ENCODE results near the gene SLC6A2.
"Not testable (repeated sequence)": the region's sequence is repeated elsewhere in the genome, so short reads cannot be mapped to it uniquely, and the experiment has no call there.

The SLC6A2 gene

DNA sequence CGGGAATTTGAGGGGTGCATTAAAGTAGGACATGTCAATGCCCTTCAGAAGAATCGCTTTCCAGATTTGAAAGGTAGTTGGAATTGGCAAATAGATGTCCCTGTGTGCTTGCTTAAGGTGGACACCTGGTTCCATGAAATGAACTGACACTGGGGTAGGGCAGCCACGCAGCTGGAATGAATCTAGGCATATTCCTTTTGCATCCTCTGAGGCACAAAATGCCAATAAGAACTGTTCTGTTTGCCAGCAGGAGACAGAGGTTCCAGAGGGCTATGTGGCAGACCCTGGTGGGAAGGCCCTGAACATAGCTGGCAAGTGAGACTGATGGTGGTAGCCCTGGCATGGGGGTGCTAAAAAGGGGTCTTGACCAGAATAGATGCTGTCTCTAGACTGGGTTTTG lies 61.5 kb downstream of the SLC6A2 start:
- DNase-seq = no peak

DNA sequence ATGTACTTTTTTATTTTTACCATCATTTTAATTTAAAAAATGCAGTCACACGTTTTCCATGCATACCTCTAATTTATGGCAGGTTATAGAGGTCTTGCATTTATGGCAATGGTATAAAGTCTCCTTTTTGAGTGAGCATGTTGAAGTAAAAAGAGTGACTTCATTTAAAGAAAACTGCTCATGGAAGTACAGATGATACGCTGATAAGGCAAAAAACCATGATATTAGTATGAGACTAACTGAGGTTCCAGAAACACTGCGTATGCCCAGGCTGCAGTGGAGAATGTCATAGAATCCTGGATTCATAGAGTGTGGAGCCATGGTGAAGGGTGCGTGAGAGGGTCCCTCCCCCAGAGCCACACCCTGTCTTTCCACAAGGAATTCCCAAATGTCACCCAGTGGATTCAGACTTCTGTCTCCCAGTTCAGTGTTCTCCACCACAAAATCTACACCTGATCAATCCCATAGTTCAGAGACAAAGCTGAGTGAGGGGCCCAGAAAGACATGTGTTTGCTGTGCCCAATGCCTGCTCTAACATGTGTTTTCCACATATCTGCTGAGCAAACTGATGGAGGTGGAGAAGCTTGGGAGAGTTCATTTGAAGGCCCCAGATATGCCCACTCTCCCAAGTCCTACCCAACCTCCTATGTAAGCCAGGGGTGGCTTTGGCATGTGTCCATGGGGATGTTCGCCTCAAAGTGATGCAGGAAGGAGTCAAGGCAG lies 69.4 kb downstream of the SLC6A2 start:
- no peak for DNase-seq

DNA sequence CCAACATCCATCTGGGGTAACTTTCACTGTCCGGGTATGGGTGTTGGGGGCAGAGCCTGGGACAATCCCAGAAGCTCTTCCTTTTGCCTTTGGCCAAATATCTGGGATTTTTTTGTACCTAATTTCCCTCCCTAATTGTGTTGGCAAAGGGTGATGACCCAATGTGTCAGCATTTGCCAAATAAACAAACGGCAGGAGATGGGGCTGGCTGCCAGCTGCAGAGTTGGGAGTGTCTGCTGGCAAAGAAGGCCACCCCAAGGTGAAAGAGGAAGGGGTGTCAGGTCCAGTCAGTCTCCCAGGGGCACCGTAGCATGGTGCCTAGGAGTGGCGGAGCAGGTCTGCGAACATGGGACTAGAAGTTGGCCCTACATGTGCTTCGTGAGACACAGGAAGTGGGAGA lies 73.0 kb downstream of the SLC6A2 start:
- no peak for DNase-seq

DNA sequence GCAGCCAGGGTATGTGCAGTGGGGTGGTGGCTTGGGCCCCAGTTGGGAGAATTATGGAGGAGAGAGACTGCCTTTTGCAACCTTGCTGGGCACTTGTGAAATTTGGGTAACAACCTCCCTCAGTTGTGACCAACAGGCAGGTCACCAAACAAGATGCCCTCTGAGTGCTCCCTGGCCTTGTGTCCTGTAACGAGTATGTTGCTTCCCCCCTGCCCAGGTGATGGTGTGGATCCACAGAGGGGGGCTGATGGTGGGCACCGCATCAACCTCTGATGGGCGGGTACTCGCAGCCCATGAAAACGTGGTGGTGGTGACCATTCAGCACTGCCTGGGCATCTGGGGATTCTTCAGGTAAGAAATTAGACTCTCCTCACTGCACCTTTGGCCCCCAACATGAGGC lies 74.3 kb downstream of the SLC6A2 start:
- no peak for DNase-seq

DNA sequence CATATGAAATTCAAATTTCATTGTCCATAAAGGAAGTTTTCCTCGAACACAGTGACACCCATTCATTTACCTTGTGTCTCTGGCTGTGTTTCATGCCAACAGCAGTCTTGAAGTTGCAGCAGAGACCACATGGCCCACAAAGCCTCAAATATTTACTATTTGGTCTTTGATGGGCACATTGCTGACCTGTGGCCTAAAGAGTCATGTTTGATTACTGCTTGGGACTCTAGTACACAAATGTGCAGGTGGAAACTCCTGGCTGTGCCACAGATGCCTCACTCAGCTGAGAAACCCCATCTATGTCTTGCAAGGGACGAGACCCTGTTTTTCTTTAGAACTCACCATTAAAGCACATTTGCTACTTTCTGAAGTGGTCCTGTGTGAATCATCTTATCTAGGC lies 76.7 kb downstream of the SLC6A2 start:
- no peak for DNase-seq

DNA sequence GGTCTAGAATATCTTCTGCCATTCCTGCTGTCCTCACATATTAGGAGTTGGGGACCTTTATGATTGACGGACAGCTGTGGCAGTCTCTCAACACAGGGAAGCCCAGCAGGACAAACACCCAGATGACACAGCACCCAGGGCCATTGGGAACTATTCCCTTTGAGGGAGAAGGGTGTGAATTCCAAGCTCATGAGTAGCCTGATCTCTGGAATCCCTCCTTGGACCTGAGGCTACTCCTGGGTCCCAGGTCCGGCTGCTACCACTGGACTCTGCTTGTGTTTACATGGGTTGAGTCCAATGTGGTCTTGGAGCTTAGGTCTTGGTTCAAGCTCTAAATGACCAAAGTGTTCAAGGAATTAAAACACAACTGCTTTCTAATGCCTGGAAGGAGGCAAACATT lies 78.9 kb downstream of the SLC6A2 start:
- no peak for DNase-seq

DNA sequence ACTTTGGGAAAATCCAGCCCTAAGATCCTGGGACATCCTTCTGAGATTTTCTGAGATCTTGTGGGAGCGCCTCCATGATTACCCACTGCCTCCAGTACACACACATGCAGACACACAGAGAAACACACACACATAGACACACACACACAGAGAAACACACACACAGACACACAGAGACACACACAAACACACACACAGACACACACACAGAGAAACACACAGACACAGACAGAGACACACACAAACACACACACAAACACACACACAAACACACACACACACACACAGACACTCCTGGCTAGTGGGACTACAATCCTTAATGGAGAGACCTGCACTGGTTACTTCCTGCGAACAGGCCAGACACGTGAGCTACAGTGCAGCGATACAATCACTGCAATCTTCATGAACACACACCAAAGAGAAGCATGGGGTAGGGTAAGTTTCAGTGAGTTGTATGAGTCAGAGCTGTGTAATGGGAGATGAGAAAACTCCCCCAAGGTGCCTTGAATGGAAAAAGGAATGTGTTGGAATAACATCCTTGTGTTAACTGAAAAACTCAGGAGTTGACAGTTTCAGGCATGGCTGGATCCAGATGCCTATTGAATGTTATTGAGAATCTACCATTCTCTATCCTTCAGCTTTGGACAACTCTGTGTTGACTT lies 79.5 kb downstream of the SLC6A2 start:
- DNase-seq = no peak

DNA sequence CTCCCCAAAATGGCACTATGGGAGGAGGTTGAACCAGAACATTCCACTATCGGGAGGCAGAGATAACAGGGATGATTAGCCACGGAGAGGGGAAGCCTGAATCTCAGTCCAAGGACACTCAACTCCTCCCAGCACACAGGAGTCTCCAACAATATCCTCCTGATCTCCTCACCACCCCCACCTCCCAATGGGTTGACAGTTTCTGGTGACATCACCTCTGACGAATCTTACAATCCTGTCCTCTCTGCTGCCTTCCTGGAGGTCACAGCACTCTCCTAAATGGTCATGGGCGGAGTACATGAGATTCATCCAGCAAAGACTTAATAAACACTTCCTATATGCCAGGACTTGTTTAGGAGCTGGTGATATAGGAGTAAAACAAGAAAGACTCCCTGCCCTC lies 80.9 kb downstream of the SLC6A2 start:
- no peak for DNase-seq

DNA sequence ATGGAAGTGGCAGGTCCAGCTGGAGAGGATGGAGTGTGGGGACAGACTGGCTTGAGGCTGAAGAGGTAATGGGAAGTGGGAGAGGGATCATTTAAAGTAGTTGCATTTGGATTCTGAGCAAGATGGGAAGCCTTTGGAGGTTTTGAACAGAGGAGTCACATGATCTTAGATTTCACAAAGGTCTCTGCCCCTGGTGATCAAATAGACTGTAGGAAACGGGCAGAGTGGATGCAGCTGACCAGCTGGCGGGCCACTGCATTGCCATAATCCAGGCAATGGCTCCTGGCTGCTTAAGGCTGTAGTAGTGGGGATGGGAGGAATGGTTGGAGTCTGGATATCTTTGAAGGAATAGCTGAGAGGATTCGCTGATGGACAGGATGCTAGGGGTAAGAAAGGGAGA lies 81.5 kb downstream of the SLC6A2 start:
- no peak for DNase-seq

DNA sequence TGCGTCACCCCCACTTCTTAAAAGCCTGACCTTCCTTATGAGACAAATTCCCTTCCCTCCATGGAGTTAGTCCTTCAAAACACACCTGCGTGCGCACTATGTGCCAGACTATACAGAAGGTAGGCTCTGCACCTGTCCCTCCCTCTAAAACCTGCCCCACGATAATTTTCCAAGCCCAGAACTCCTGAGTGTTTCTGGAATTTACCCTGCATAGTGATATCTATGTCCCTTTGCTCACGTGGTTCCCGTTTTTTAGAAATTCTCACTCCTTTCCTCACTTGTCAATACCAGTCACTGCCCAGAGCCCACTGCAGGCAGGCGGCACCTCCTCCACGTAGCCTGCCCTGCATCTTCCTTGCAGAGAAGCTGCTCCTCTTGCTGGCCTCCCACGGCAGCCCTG lies 82.2 kb downstream of the SLC6A2 start:
- DNase-seq = no peak

DNA sequence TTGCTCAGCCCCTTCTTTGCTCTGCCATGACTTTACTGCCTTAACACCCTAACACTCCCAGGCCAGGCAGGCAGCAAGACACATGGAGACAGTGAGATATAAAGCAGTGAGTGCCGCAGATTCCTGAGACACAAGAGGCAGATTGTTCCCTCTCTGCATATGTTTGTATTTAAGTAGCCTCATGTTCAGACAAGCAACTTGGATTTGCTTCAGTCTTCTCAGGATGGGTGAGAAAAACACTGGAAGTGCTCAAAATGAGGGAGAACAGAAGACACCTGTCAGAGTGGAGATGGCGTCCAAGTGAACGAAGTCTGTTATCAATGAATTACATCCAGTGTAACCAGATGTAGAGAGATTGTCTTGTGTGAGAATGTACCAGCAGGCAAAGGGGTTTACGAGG lies 90.3 kb downstream of the SLC6A2 start:
- DNase-seq = no peak

DNA sequence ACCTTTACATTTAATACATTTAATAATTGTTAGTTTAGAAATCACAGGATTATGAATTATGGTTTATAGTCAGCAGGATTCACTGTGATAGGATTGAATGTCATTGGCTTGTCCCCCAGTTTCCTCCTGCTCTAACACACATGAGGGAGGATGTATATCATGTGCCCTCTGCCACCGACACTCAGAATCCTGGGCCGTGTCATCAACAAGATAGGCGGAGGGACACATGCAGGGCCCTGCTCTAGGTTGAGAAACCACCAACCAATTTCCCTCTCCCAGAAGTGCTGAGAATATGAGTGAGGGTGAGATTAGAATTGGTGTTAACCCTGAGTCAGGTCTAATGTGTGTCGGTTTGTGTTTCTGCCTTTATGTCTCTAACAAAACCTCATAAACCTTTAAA lies 92.0 kb downstream of the SLC6A2 start:
- DNase-seq = no peak

DNA sequence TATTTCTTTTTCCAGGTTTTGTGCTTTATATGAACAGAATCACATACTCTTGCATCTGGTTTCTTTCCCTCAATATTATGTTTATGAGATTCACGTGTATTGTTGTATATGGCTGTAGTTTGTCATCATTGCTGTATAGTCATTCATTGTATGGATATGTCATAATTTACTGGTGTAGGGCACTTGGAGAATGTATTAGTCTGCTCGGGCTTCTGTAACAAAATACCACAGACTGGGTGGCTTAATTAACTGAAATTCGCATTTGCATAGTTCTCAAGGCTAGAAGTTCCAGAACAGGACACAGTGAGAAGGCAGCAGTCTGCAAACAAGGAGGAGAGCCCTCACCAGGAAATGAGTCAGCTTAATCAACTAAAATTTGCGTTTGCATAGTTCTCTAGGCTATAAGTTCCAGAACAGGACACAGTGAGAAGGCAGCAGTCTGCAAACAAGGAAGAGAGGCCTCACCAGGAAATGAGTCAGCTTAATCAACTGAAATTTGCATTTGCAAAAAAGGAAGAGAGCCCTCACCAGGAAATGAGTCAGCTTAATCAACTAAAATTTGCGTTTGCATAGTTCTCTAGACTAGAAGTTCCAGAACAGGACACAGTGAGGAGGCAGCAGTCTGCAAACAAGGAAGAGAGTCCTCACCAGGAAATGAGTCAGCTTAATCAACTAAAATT lies 96.8 kb downstream of the SLC6A2 start:
- not testable (repeated sequence) for DNase-seq

DNA sequence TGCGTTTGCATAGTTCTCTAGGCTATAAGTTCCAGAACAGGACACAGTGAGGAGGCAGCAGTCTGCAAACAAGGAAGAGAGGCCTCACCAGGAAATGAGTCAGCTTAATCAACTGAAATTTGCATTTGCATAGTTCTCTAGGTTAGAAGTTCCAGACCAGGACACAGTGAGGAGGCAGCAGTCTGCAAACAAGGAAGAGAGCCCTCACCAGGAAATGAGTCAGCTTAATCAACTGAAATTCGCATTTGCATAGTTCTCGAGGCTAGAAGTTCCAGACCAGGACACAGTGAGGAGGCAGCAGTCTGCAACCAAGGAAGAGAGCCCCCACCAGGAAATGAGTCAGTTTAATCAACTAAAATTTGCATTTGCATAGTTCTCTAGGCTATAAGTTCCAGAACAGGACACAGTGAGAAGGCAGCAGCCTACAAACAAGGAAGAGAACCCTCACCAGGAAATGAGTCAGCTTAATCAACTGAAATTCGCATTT lies 97.4 kb downstream of the SLC6A2 start:
- not testable (repeated sequence) for DNase-seq
